OCI-LY7 (cell line): ENCODE data around the gene TCFL5. TPM values are rescaled to one million over a fixed set of nuclear protein-coding genes. Genes with fewer than 3 reads are reported as not detected.
"Not testable (repeated sequence)": the region's sequence is repeated elsewhere in the genome, so short reads cannot be mapped to it uniquely, and the experiment has no call there.

Source experiments
- BruUV-seq: library from RNA; stranded (reverse); fragments of 400-500 nt; replicated peaks from 2 replicates; lab custom pipeline; 2021; lab: Mats Ljungman, UMichigan
- CTCF ChIA-PET: fragments of 300-600 bp; sonication (Branson Sonifier 250); formaldehyde crosslinking; loops from one replicate; lab custom pipeline; 2022; ENCODE audit warnings: antibody characterized with exemption; ENCODE audit not compliant: unreplicated experiment; lab: Charles Lee
- POLR2A ChIA-PET: fragments of 300-600 bp; sonication (Branson Sonifier 250); formaldehyde crosslinking; loops from one replicate; lab custom pipeline; 2022; ENCODE audit warnings: antibody characterized with exemption; lab: Charles Lee
- DNase-seq: peaks from one replicate; pipeline ENCODE4 v3.0.0-alpha.2; 2015; ENCODE audit warnings: low spot score
- H2AFZ ChIP-seq: fragments of 200-600 bp; sonication (generic), shearing (Covaris generic); 2 replicates; pipeline ENCODE4 v1.6.1; 2014; ENCODE audit warnings: mild to moderate bottlenecking, antibody characterized with exemption, low read length, moderate library complexity
- H3K27ac ChIP-seq: fragments of 200-600 bp; sonication (generic); 2 replicates; pipeline ENCODE4 v1.5.1; 2014; ENCODE audit warnings: mixed run types, low read depth, mild to moderate bottlenecking, moderate library complexity, low read length, inconsistent platforms; ENCODE audit not compliant: poor library complexity, severe bottlenecking
- H3K36me3 ChIP-seq: fragments of 200-600 bp; sonication (generic); 2 replicates; pipeline ENCODE4 v1.6.1; 2014; ENCODE audit warnings: mild to moderate bottlenecking, antibody characterized with exemption, low read length, moderate library complexity, mixed read lengths; ENCODE audit not compliant: insufficient read depth
- H3K4me1 ChIP-seq: fragments of 200-600 bp; sonication (generic); 2 replicates; pipeline ENCODE4 v1.5.1; 2014; ENCODE audit warnings: mild to moderate bottlenecking, low read length; ENCODE audit not compliant: insufficient read depth, poor library complexity, severe bottlenecking
- H3K4me2 ChIP-seq: fragments of 200-600 bp; sonication (generic); 2 replicates; pipeline ENCODE4 v1.6.1; 2014; ENCODE audit warnings: mild to moderate bottlenecking, low read length
- H3K4me3 ChIP-seq: fragments of 200-600 bp; sonication (generic); 2 replicates; pipeline ENCODE4 v1.5.1; 2014; ENCODE audit warnings: mild to moderate bottlenecking, low read depth, low read length; ENCODE audit not compliant: poor library complexity, severe bottlenecking
- H3K79me2 ChIP-seq: fragments of 200-600 bp; sonication (generic); 2 replicates; pipeline ENCODE4 v1.6.1; 2016; ENCODE audit warnings: low read depth, mild to moderate bottlenecking, low read length, moderate library complexity, mixed read lengths; ENCODE audit not compliant: insufficient read depth
- H3K9me2 ChIP-seq: fragments of 200-600 bp; sonication (generic); 2 replicates; pipeline ENCODE4 v1.6.1; 2016; ENCODE audit warnings: mild to moderate bottlenecking, low read length, mixed read lengths; ENCODE audit not compliant: insufficient read depth
- H3K9me3 ChIP-seq: fragments of 200-600 bp; sonication (generic); 2 replicates; pipeline ENCODE4 v1.6.1; 2014; ENCODE audit warnings: mild to moderate bottlenecking, mixed run types, low read length, mixed read lengths
- H4K20me1 ChIP-seq: fragments of 200-600 bp; sonication (generic); 2 replicates; pipeline ENCODE4 v1.6.1; 2014; ENCODE audit warnings: mild to moderate bottlenecking, antibody characterized with exemption, low read length, moderate library complexity, mixed read lengths; ENCODE audit not compliant: insufficient read depth
- CTCF ChIP-seq: fragments of 200-600 bp; sonication (generic); conservative IDR thresholded peaks from 2 replicates; pipeline ENCODE4 v1.5.1; 2014; ENCODE audit warnings: mild to moderate bottlenecking, antibody characterized with exemption, low read length, moderate library complexity, mixed read lengths
- EZH2phosphoT487 ChIP-seq: fragments of 200-600 bp; sonication (generic); IDR thresholded peaks from 2 replicates; pipeline ENCODE4 v1.6.1; 2018; ENCODE audit warnings: low read depth, borderline replicate concordance, mild to moderate bottlenecking, mixed run types, antibody characterized with exemption, low read length, moderate library complexity, mixed read lengths
- intact Hi-C: fragments of 100-400 bp; cut with micrococcal nuclease; formaldehyde crosslinking; loops from one replicate; pipeline ENCODE4 v1.10.0; 2022; ENCODE audit not compliant: unreplicated experiment
- total RNA-seq, 2 experiments: library from RNA; depleted of rRNA in 1 of 2; stranded (reverse); fragments of >200 nt in 1 of 2; shearing (Covaris generic) in 1 of 2; gene quantifications; 2 replicates each; pipeline ENCODE4 v1.2.3, GENCODE V29; 2014 to 2022

TCFL5 gene
- total RNA-seq, 2 experiments from 2014 or later: 8.7 to 9.5 TPM

- H3K4me3 ChIP-seq, H3K9me2 ChIP-seq, H3K9me3 ChIP-seq, H3K4me2 ChIP-seq, H2AFZ ChIP-seq, intact Hi-C loops, H3K79me2 ChIP-seq, POLR2A ChIA-PET, BruUV-seq, H4K20me1 ChIP-seq, H3K27ac ChIP-seq, H3K36me3 ChIP-seq, H3K4me1 ChIP-seq: not testable (repeated sequence)
- peak; percentile 66 for TF ChIP-seq CTCF
- CTCF ChIA-PET: interaction anchor here (0.6 kb wide), 1 partner anchor 51 kb away, joined by 5 read pairs; no protein-coding TSS in a partner anchor
- DNase-seq: peak; percentile 30
Measured at GRCh38 chr20:62873681-62874031, 12.0 kb upstream of the TCFL5 start.

- no peak for TF ChIP-seq CTCF
- no peak for TF ChIP-seq EZH2phosphoT487
- ChIA-PET CTCF (interaction anchor here (0.6 to 0.8 kb wide), 2 partner anchors 14 to 50 kb away, joined by 3 to 5 read pairs; no protein-coding TSS in a partner anchor), POLR2A (no interaction called here)
- Histone ChIP-seq H4K20me1 (no peaks in the 10 kb centered on the region), H2AFZ (no peak overlapping the region), H3K9me2 (no peaks in the 10 kb centered on the region), H3K4me1 (no peaks in the 10 kb centered on the region), H3K79me2 (no peaks in the 10 kb centered on the region), H3K36me3 (no peaks in the 10 kb centered on the region), H3K4me3 (no peak overlapping the region), H3K27ac (no peak overlapping the region), H3K9me3 (no peaks in the 10 kb centered on the region), H3K4me2 (no peak overlapping the region)
- intact Hi-C loops: no loop called here
- BruUV-seq: no TSS peak
- DNase-seq: no peak
Measured at GRCh38 chr20:62873280-62873679, 11.7 kb upstream of the TCFL5 start.

- Histone ChIP-seq H3K4me2 (no peak overlapping the region), H3K27ac (no peak overlapping the region), H4K20me1 (no peaks in the 10 kb centered on the region), H2AFZ (no peak overlapping the region), H3K9me3 (no peaks in the 10 kb centered on the region), H3K9me2 (no peaks in the 10 kb centered on the region), H3K4me1 (no peaks in the 10 kb centered on the region), H3K36me3 (no peaks in the 10 kb centered on the region), H3K4me3 (no peak overlapping the region), H3K79me2 (no peaks in the 10 kb centered on the region)
- CTCF ChIA-PET: interaction anchor here (0.6 to 0.8 kb wide), 2 partner anchors 15 to 50 kb away, joined by 3 to 5 read pairs; no protein-coding TSS in a partner anchor
- TF ChIP-seq EZH2phosphoT487 (no peak), CTCF (no peak)
- POLR2A ChIA-PET: no interaction called here
- no TSS peak for BruUV-seq
- no peak for DNase-seq
- intact Hi-C loops: no loop called here
Measured at GRCh38 chr20:62872862-62873261, 11.2 kb upstream of the TCFL5 start.
